Rectal smooth muscle tissue (tissue), 1 donor: ENCODE measurements around the gene NUCB1.
"Not testable (repeated sequence)": the region's sequence is repeated elsewhere in the genome, so short reads cannot be mapped to it uniquely, and the experiment has no call there.

ENCODE experiments used
- H3K27ac ChIP-seq: one replicate; pipeline ENCODE4 v1.7.0; 2013; ENCODE audit warnings: low read depth, low read length, inconsistent platforms
- H3K27me3 ChIP-seq: one replicate; pipeline ENCODE4 v1.7.0; 2013; ENCODE audit warnings: low read length; ENCODE audit not compliant: control insufficient read depth, insufficient read depth
- H3K36me3 ChIP-seq: one replicate; pipeline ENCODE4 v1.7.0; 2013; ENCODE audit warnings: low read length; ENCODE audit not compliant: control insufficient read depth, insufficient read depth
- H3K4me1 ChIP-seq: one replicate; pipeline ENCODE4 v1.7.0; 2013; ENCODE audit warnings: low read length; ENCODE audit not compliant: control insufficient read depth, insufficient read depth
- H3K4me3 ChIP-seq: one replicate; pipeline ENCODE4 v1.7.0; 2013; ENCODE audit warnings: low read length
- H3K9ac ChIP-seq: one replicate; pipeline ENCODE4 v1.7.0; 2013; ENCODE audit warnings: low read length

NUCB1 gene

GRCh38 chr19:48868114-48868886 is 31.8 kb upstream of the NUCB1 start, which contains the start of gene PLEKHA4:
Gene PLEKHA4 (minus strand): TSS chr19:48868617. CDS start chr19:48867620, 997 bp downstream.
- peaks cover under 1% of the 10 kb centered on the region for H3K36me3 ChIP-seq
- no peaks in the 10 kb centered on the region for H3K27me3 ChIP-seq
- peak within 1 kb of the TSS; percentile 84 for H3K27ac ChIP-seq
- no peak within 1 kb of the TSS for H3K9ac ChIP-seq
- peaks cover 9% of the 10 kb centered on the region for H3K4me1 ChIP-seq
- H3K4me3 ChIP-seq, result peak within 1 kb of the TSS; percentile 62

GRCh38 chr19:48870048-48870447 is 30.1 kb upstream of the NUCB1 start:
- Histone ChIP-seq H3K4me1 (peaks cover 13% of the 10 kb centered on the region), H3K4me3 (no peak overlapping the region), H3K27ac (no peak overlapping the region), H3K9ac (no peak overlapping the region), H3K27me3 (no peaks in the 10 kb centered on the region), H3K36me3 (peaks cover 14% of the 10 kb centered on the region)

- Histone ChIP-seq H3K36me3 (peaks cover 20% of the 10 kb centered on the region), H3K27ac (peak overlapping the region; percentile 94), H3K4me3 (peak overlapping the region; percentile 34), H3K4me1 (peaks cover 13% of the 10 kb centered on the region)
- H3K27me3 ChIP-seq, H3K9ac ChIP-seq: not testable (repeated sequence)
Observed at GRCh38 chr19:48871471-48872181, 28.5 kb upstream of the NUCB1 start.

GRCh38 chr19:48872182-48872883 is 27.8 kb upstream of the NUCB1 start, which contains the start of gene PPP1R15A:
Gene PPP1R15A (plus strand): TSS chr19:48872421. CDS start chr19:48873234, 813 bp downstream.
- Histone ChIP-seq H3K36me3 (peaks cover 20% of the 10 kb centered on the region), H3K4me1 (peaks cover 12% of the 10 kb centered on the region), H3K27ac (peak within 1 kb of the TSS; percentile 94), H3K27me3 (no peaks in the 10 kb centered on the region), H3K4me3 (peak within 1 kb of the TSS; percentile 72), H3K9ac (peak within 1 kb of the TSS; percentile 74)

- peaks cover 8% of the 10 kb centered on the region for H3K4me1 ChIP-seq
- H3K27me3 ChIP-seq, result no peaks in the 10 kb centered on the region
- H3K4me3 ChIP-seq, result peak overlapping the region; percentile 72
- peaks cover 20% of the 10 kb centered on the region for H3K36me3 ChIP-seq
- H3K27ac ChIP-seq, result peak overlapping the region; percentile 94
- peak overlapping the region; percentile 74 for H3K9ac ChIP-seq
Observed at GRCh38 chr19:48872884-48873475, 27.1 kb upstream of the NUCB1 start.

- Histone ChIP-seq H3K9ac (peak overlapping the region; percentile 25), H3K4me3 (peak overlapping the region; percentile 72), H3K4me1 (peaks cover 7% of the 10 kb centered on the region), H3K27me3 (no peaks in the 10 kb centered on the region), H3K27ac (peak overlapping the region; percentile 94), H3K36me3 (peaks cover 20% of the 10 kb centered on the region)
Observed at GRCh38 chr19:48873476-48874302, 26.4 kb upstream of the NUCB1 start.

- Histone ChIP-seq H3K36me3 (peaks cover 20% of the 10 kb centered on the region), H3K4me1 (peaks cover 4% of the 10 kb centered on the region), H3K9ac (peak overlapping the region; percentile 7), H3K27me3 (no peaks in the 10 kb centered on the region), H3K4me3 (peak overlapping the region; percentile 72), H3K27ac (peak overlapping the region; percentile 94)
Observed at GRCh38 chr19:48874303-48875135, 25.6 kb upstream of the NUCB1 start.

- H3K9ac ChIP-seq, H3K4me1 ChIP-seq, H3K27me3 ChIP-seq: not testable (repeated sequence)
- peaks cover 20% of the 10 kb centered on the region for H3K36me3 ChIP-seq
- peak overlapping the region; percentile 94 for H3K27ac ChIP-seq
- H3K4me3 ChIP-seq, result peak overlapping the region; percentile 72
Observed at GRCh38 chr19:48876043-48876981, 23.8 kb upstream of the NUCB1 start.

GRCh38 chr19:48877855-48878195 is 22.3 kb upstream of the NUCB1 start:
- Histone ChIP-seq H3K27me3 (no peaks in the 10 kb centered on the region), H3K4me3 (no peak overlapping the region), H3K36me3 (peaks cover 20% of the 10 kb centered on the region), H3K27ac (no peak overlapping the region), H3K9ac (no peak overlapping the region), H3K4me1 (peaks cover 4% of the 10 kb centered on the region)

GRCh38 chr19:48878196-48879024 is 21.7 kb upstream of the NUCB1 start:
- no peak overlapping the region for H3K27ac ChIP-seq
- peaks cover 4% of the 10 kb centered on the region for H3K4me1 ChIP-seq
- H3K27me3 ChIP-seq, result no peaks in the 10 kb centered on the region
- no peak overlapping the region for H3K9ac ChIP-seq
- H3K4me3 ChIP-seq, result no peak overlapping the region
- peaks cover 19% of the 10 kb centered on the region for H3K36me3 ChIP-seq
